GM18873 (cell line): ENCODE results near the gene MED4.
"Not testable (repeated sequence)": the region's sequence is repeated elsewhere in the genome, so short reads cannot be mapped to it uniquely, and the experiment has no call there.

Source experiments
- ATAC-seq: cut with Tn5 transposase; IDR thresholded peaks from one replicate; pipeline ENCODE4 v1.9.1; 2021; ENCODE audit warnings: mild to moderate bottlenecking, moderate library complexity, moderate number of reproducible peaks; ENCODE audit not compliant: unreplicated experiment, low FRiP score

The MED4 gene

GRCh38 chr13:48096670-48097069 is 1.8 kb upstream of the MED4 start:
- ATAC-seq: no peak

- no peak for ATAC-seq
Observed at GRCh38 chr13:48094404-48094780, 512 bp downstream of the MED4 start.

- ATAC-seq: no peak
Observed at GRCh38 chr13:48093588-48093987, 1.3 kb downstream of the MED4 start.

DNA sequence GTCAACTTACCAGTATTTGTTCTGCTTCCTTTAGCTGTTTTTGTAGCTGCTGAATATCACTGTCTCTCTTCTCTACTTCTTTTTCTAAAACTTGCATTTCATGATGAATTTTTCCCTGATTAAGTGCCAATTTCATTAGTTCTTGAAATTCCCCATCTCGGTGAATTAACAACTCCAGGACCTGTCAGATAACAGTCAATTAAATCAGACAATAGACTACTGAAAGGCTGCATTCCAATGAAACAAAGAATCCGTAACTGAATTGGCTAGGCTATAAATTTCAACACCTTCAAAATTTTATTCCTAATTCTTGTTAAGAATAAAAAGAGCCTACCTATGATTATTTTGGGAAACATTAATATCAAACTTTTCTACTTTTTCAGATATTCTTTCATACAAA is 8.6 kb downstream of the MED4 start:
- no peak for ATAC-seq

DNA sequence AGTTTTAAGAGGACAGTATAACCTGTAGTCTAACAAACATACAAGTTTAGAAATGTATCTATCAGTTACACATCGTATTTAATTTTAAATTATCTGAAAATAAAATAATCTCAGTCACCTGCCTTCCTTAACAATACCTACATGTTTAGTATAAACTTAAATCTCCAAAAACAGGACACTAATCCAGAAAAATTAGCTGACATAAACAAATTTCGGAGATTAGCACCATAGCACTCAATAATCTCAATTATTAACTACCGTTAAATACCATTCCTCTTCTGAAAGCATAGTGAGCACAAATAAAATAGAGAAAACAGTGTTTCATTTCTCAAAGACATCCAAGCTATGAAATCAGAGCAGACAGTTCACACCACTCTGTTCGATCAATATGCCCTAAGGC is 13.2 kb downstream of the MED4 start:
- no peak for ATAC-seq

GRCh38 chr13:48078251-48078656 is 16.6 kb downstream of the MED4 start:
- peak; percentile 94 for ATAC-seq

- ATAC-seq: no peak
Observed at GRCh38 chr13:48074006-48074405, 20.9 kb downstream of the MED4 start.

- ATAC-seq: no peak
Observed at GRCh38 chr13:48072787-48073186, 22.1 kb downstream of the MED4 start.

DNA sequence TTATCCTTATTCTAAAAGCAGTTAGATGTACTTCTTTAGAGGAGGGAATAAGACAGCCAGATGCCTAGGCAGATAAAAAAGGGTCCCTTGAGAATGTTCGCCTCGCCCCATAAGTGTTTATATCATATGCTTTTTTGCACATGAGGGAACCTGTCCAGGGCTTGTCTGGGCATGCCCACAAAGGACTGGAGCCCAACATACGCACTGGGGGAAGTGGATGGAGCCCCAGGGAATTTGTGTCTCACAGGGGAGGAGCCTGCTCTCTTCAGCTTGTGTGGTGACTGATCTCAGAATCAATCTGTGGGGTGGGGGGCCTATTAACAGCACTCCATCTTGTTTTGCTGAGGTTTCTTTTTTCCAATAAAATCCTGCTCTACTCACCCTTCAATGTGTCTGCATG is 22.6 kb downstream of the MED4 start:
- no peak for ATAC-seq

GRCh38 chr13:48070942-48071341 is 24.0 kb downstream of the MED4 start:
- ATAC-seq: no peak

DNA sequence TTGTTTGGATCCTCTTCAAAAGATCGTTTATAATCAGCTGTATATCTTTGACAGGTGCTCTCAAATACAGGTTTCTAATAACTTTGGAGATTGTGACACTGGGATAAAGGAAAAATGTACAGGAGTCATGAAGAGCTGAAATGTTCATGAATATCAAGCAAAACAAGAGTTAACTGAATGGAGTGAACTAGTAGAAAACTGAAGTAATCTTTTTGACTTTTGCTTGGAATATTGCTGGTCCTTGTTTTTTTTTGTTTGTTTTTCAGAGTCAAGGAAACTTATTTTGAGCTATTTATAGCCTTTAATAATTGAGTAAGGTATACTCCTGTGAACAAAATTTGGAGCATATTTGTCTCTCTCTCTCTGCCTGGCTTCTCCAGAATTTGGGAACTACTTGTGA is 25.3 kb downstream of the MED4 start:
- ATAC-seq: no peak

GRCh38 chr13:48068952-48069351 is 26.0 kb downstream of the MED4 start:
- no peak for ATAC-seq

DNA sequence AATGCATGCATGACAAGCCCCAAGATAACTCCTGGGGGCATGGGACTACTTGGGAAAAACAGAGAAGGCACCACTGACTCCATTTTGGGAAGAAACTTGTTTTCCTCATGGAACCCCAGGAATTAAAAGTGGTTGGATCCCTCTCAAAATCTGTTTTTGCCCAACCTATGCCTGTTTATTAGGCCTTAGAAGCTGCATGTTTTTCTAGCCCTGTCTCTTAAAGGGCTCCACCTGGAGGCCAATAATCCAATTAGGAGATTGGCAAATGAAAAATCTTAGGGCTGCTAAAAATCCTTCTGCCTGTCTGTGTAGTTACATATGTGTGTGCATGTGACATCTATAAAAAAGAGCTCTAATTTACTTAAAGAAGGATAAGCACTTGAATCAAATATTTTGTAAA is 26.9 kb downstream of the MED4 start:
- no peak for ATAC-seq

DNA sequence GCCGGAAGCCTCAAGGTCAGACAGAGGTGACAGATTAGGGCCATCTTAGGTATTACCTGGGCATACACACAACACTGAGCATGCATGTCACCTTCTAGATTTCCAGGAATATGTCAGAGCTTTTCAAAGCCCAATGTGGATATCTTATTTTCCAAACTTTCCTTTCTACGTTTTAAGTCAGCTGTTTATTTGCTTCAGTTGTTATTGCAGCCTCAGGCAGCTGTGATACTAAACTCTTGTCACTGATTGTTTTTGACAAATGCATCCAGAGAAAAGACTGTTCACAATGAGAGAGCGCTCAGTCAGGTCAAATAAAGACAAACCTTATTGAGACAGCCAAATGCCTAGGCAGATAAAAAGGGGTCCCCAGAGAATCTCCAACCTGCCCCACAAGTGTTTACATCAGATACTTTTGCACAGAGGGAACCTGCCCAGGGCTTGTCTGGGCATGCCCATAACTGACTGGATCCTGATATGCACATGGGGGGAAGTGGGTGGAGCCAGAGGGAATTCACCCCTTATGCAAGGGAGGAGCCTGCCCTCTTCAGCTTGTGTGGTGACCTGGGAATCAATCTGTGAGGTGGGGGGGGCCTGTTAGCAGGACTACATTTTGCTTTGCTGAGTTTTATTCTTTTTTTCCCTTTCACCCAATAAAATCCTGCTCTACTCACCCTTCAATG is 28.5 kb downstream of the MED4 start:
- ATAC-seq: no peak

GRCh38 chr13:48059951-48060350 is 35.0 kb downstream of the MED4 start:
- not testable (repeated sequence) for ATAC-seq

- ATAC-seq: not testable (repeated sequence)
Observed at GRCh38 chr13:48058536-48058935, 36.4 kb downstream of the MED4 start.

- no peak for ATAC-seq
Observed at GRCh38 chr13:48055712-48056111, 39.2 kb downstream of the MED4 start.

GRCh38 chr13:48054601-48055000 is 40.3 kb downstream of the MED4 start:
- ATAC-seq: no peak

DNA sequence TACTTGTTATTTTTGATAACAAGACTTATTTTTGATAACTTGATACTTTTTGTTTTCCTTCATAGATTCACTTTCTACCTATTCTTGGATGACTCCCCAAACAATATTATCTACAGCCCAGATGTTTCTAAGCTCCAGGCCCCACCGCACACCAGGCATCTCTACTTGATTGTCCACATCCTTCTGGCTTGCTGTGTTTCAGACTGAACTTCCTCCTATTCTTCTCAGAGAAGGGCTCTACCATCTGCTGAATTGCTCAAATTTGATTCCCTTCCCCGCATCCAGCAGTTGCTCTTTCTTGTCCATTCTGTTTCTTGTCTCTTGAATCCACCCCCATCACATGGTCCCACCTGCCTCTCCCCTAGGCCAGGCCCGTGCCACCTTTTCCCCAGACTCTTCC is 44.4 kb downstream of the MED4 start:
- ATAC-seq: no peak

DNA sequence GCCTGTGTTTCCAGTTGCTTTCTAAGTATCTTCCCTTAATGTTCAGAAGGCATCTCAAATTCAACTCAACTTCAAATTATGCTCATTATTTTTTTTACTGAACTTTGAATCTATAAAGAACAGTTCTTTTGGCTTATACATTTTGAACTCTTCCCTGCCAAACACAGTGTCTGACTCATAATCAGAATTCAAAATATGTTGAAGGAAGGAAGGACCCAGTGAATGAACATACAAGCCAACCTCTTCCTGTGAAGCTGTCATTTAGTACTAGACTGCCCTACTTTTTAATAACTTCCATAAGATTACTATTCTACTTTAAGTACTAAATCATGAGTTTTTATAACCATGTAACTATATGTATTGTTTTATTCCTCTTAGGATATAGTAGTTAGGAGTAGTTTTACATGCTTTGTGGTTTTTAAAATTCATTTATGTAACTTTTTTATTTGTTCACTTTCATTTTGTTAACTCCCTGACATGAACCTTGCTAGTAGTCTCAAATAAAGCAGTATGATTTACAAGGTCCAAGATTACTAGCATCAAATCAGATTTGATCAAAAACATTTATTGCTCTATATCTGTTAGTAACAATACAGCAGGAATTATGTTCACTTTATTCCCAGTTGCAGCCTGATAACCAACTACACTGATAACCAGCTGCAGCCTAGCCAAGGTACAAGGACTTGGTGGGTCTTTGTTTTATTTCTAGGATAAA is 51.0 kb downstream of the MED4 start:
- no peak for ATAC-seq

DNA sequence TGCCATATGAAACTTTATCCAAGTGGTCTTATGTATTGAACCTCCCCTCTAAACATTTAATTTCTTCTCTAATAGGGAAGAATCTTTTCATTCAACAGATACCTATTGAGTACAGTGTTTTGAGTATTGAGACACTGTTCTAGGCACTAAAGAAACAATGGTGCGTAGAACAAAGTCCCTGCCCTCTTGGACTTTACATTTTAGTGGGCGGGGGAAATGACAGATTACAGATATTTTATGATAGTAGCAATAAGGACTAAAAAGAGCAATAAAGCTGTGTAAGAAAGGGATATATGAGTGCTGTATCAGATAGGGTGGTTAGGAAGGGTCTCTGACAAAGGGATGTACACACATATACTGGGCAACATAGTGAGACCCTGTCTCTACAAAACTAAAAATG is 52.0 kb downstream of the MED4 start:
- no peak for ATAC-seq

- ATAC-seq: no peak
Observed at GRCh38 chr13:48040896-48041295, 54.0 kb downstream of the MED4 start.
